ENCODE results near the gene ZNF33B.
A peak's percentile ranks its signal among the peaks of the same experiment; 100 is the strongest.
"Not testable (repeated sequence)": the region's sequence is repeated elsewhere in the genome, so short reads cannot be mapped to it uniquely, and the experiment has no call there.

The ZNF33B gene

DNA sequence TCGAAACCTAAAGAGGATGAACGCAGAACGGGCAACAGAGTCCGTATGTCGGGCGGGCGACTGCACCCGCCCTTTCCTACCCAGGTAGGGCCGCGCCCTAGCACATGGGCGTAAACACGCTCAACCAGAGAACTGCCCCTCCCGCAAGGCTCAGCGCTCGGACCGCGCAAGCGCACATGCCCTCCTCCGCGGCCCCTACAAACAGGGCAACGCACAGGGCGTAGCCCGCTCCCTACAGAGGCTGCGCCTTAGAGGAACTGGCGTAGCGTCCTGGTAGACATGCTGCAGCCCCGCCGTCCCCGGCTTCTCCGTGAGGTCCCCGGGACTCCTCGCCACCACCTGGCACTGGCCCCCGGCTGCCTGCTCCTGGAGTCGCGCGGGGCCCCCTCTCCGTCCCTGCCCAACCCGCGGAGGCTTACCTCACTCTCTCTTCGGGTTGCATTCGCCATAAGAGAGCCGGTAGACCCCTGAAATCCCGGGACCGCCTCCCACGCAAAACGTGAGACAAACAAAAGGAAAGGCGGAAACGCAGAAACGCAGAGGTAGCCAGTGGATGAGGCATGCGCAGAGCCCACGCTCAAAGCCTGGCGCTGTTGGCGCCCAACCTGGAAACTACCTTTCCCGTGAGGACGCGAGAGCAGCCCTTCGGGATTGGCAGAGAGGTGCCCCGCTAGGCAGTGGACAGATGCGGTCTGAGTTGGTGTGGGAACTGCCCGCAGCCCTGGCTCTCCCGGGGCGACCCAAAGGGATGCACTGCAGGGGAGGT is at the start of gene ZNF33B:
Gene ZNF33B (minus strand): TSS at position 516 of the 766 bp plus-strand sequence. CDS start 1,642 bp downstream, outside the sequence.
- TF ChIP-seq JUND (IDR thresholded peaks at IDR 0.05; ENCODE audit: low read depth): no peak
- in situ Hi-C loops (cut with HindIII; ENCODE audit: low pct_unique_long_range_greater_than_20kb, low sequenced_read_pairs): no loop called here

DNA sequence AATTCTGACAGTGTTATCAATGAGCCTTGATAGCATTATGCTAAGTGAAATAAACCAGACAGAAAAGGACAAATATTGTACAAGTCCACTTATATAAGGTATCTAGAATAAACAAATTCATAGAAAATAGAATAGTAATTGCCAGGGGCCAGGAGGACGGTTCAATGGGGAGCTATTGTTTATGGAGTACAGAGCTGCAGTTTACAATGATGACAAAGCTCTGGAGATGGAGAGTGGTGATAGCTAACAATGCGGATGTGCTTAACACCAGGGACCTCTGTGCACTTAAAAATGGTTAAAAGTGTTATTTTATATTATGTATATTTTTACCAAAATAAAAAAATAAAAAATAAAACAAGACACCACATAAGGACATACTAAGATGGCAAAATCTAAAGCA is 46.1 kb upstream of the ZNF33B start:
- no peak for TF ChIP-seq JUND (IDR thresholded peaks at IDR 0.05; ENCODE audit: low read depth)
- in situ Hi-C loops (cut with HindIII; ENCODE audit: low pct_unique_long_range_greater_than_20kb, low sequenced_read_pairs): no loop called here
- no peak for DNase-seq (ENCODE audit: low read depth in 1 of 2, low spot score in 1 of 2)

More for the DNA sequence above, at the start of gene ZNF33B:
- DNase-seq (ENCODE audit: low read depth in 1 of 2, low spot score in 1 of 2): peak; percentile 89 to 98

DNA sequence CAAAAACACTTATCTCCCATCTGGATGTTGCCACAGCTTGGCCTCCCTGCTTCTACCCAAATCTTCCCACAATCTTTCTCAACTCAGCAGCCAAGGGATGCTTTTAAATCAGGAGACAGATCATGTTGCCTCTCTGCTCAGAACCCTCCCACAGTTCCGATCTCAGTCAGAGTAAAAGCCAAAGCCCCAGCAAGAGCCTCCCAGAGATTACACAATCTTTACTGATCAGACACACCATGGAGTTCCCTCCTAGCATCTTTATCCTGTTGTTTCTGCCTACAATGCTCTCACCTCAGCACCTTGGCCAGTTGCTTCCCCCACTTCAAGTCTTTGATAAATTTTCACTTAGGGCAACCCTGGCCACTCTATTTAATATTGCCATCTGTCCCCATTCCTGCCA is 41.9 kb upstream of the ZNF33B start:
- DNase-seq (ENCODE audit: low read depth in 1 of 2, low spot score in 1 of 2): no peak
- in situ Hi-C loops (cut with HindIII; ENCODE audit: low pct_unique_long_range_greater_than_20kb, low sequenced_read_pairs): no loop called here

DNA sequence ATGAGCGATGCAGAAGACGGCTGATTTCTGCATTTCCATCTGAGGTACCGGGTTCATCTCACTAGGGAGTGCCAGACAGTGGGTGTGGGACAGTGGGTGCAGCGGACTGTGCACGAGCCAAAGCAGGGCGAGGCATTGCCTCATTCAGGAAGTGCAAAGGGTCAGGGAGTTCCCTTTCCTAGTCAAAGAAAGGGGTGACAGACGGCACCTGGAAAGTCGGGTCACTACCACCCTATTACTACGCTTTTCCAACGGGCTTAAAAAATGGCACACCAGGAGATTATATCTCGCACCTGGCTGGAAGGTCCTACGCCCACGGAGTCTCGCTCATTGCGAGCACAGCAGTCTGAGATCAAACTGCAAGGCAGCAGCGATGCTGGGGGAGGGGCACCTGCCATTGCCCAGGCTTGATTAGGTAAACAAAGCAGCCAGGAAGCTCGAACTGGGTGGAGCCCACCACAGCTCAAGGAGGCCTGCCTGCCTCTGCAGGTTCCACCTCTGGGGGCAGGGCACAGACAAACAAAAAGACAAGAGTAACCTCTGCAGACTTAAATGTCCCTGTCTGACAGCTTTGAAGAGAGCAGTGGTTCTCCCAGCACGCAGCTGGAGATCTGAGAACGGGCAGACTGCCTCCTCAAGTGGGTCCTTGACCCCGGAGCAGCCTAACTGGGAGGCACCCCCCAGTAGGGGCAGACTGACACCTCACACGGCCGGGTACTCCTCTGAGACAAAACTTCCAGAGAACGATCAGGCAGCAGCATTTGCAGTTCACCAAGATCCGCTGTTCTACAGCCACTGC is 27.0 kb upstream of the ZNF33B start:
- DNase-seq (ENCODE audit: low read depth in 1 of 2, low spot score in 1 of 2); in situ Hi-C loops (cut with HindIII; ENCODE audit: low pct_unique_long_range_greater_than_20kb, low sequenced_read_pairs): not testable (repeated sequence)

More for the DNA sequence above, 41.9 kb upstream of the ZNF33B start:
- no peak for TF ChIP-seq JUND (IDR thresholded peaks at IDR 0.05; ENCODE audit: low read depth)

DNA sequence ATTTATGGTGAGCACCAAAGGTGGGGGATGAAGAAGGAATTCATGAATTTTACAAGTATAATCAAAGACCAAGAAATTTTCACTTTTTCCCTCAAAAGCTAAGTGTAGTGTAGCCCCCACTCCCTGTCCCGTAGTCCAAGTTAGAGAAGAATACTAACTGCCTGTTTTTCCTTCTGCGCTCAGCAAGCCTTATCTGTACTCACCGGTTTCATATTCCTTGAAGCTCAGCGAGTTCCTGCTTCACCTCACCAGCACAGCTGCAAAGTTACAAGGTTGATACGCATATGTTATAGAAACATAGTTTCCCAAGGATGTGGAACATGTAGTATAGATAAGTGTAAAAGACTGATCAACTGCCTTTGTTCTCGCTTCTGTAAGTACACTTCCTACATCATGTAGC is 16.0 kb upstream of the ZNF33B start:
- in situ Hi-C loops (cut with HindIII; ENCODE audit: low pct_unique_long_range_greater_than_20kb, low sequenced_read_pairs): no loop called here
- TF ChIP-seq JUND (IDR thresholded peaks at IDR 0.05; ENCODE audit: low read depth): no peak
- DNase-seq (ENCODE audit: low read depth in 1 of 2, low spot score in 1 of 2): no peak

DNA sequence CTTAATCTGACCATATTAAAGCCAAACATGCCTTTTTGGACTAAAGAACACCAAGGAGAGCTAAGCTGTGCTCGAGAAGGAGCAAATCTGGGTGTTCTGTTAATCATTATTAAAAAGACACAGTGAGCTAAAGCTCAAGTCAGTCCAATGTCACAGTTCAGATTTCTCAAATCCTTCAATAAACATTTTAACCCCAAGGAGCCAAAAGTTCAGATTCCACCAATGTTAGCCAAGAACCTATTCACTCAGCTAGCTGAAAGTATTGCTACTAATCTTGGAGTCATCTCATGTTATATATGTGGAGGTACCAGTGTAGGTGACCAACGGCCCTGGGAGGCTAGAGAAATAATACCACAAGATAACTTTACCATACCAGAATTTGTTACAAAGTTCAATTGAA is 14.5 kb upstream of the ZNF33B start:
- in situ Hi-C loops (cut with HindIII; ENCODE audit: low pct_unique_long_range_greater_than_20kb, low sequenced_read_pairs): no loop called here
- TF ChIP-seq JUND (IDR thresholded peaks at IDR 0.05; ENCODE audit: low read depth): no peak

DNA sequence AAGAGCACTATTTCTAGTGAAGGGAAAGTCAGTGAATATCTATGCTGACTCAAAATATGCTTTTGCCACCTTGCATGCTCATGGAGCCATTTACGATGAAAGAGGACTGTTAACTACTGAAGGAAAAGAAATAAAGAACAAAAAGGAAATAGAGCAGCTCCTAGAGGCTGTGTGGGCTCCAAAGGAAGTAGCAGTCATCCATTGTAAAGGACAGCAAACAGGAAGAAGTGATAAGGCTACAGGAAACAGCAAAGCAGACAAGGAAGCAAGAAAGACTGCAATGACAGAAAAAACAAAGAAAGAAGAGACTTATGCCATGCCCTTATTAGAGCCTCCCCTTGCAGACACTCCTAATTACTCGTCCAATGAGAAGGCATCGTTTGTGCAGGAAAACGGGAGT is 12.0 kb upstream of the ZNF33B start:
- no peak for TF ChIP-seq JUND (IDR thresholded peaks at IDR 0.05; ENCODE audit: low read depth)
- in situ Hi-C loops (cut with HindIII; ENCODE audit: low pct_unique_long_range_greater_than_20kb, low sequenced_read_pairs): no loop called here
- no peak for DNase-seq (ENCODE audit: low read depth in 1 of 2, low spot score in 1 of 2)

More for the DNA sequence above, 14.5 kb upstream of the ZNF33B start:
- DNase-seq (ENCODE audit: low read depth in 1 of 2, low spot score in 1 of 2): no peak

DNA sequence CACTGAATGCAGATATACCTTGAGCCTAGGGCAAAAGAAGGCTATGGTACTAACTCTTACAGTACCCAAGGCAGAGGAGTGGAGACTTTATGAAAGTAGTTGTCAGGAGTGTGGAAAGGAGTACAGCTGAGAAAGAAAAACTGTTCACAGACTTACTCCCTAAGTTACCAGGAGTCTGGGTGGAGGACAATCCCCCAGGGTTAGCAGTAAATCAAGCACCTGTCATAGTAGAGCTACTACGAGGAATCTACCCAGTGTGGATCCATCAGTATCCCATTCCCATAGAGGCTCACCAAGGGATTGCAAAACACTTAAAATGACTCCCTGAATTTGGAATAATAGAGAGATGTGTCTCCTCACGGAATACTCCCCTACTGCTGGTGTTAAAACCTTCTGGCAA is 10.1 kb upstream of the ZNF33B start:
- DNase-seq (ENCODE audit: low read depth in 1 of 2, low spot score in 1 of 2): no peak
- in situ Hi-C loops (cut with HindIII; ENCODE audit: low pct_unique_long_range_greater_than_20kb, low sequenced_read_pairs): no loop called here
- TF ChIP-seq JUND (IDR thresholded peaks at IDR 0.05; ENCODE audit: low read depth): no peak

DNA sequence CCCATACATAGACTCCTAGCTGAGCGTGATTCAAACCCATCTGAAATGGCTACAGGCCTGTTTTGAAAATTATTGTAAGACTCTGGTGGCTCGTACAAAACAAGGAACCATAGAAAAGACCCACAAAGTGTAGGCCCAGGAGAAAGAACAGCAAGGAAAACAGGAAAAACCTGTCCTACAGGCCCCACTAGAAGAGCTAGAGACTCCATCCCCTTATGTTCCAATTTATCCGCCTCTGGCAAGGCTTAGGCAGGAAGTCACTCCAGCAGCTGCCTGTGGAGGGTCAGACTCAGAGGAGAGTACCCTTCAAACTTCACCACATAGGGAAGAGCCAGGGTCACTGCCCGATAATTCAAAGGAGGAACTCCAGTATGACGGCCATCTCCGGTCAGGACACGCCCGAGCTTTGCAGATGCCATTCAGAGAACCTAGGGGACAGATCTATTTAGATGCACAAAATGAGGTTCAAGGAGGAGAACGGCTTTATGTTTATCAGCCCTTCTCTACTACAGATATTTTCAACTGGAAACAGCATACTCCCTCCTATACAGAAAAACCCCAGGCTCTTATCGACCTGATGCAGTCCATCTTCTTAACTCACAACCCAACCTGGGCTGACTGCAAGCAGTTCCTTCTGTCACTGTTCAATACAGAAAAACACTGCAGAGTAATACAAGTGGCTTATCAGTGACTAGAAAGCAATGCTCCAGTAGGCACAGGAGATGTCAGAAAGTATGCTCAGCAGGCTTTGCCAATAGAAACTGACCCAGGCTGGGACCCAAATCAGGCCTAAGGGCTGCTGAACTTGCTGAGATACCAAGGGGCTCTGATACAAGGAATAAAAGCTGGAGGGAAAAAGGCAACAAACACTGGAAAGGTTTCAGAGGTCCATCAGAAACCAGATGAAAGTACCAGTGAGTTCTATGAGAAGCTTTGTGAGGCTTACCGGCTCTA is 8.6 kb upstream of the ZNF33B start:
- peak in 1 of 2 experiments; percentile 75 for DNase-seq (ENCODE audit: low read depth in 1 of 2, low spot score in 1 of 2)
- TF ChIP-seq JUND (IDR thresholded peaks at IDR 0.05; ENCODE audit: low read depth): no peak
- in situ Hi-C loops (cut with HindIII; ENCODE audit: low pct_unique_long_range_greater_than_20kb, low sequenced_read_pairs): no loop called here

DNA sequence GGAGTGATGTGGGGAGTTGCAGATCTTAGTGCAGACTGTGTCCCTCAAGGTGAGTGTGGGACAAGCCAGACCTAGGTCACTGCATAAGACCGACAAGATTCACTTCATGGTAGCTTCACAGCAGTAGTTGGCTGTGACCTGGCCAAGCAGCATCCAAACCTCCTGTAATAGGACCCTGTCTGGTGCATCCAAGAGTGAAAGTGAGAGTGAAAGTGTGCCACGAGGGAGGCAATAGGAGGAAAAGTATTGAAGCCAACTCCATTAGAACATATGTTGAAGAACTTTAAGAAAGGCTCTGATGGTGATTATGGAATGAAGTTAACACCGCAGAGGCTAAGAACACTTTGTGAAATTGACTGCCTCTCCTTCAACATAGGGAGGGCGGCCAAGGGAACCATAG is 7.8 kb upstream of the ZNF33B start:
- in situ Hi-C loops (cut with HindIII; ENCODE audit: low pct_unique_long_range_greater_than_20kb, low sequenced_read_pairs): no loop called here
- DNase-seq (ENCODE audit: low read depth in 1 of 2, low spot score in 1 of 2): no peak
- no peak for TF ChIP-seq JUND (IDR thresholded peaks at IDR 0.05; ENCODE audit: low read depth)

DNA sequence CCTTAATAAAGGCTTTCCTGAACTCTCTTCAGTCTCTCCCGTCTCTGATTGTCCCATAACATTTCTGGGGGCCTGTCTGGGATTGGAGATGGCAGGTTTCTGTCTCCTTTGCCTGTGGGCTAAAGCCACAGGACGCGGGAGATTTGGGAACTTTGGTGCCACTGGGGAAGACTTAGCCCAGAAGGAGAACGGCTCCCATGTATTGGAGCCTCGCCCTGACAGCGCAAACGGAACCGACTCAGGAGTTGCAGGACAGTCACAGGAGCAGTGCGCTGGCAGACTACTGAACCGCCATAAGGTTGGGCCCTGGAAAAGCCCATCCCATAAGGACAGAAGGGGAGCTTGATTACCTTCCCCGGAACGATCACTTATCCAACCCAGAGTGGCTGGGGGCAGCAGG is 7.1 kb upstream of the ZNF33B start:
- TF ChIP-seq JUND (IDR thresholded peaks at IDR 0.05; ENCODE audit: low read depth): no peak
- no peak for DNase-seq (ENCODE audit: low read depth in 1 of 2, low spot score in 1 of 2)
- in situ Hi-C loops (cut with HindIII; ENCODE audit: low pct_unique_long_range_greater_than_20kb, low sequenced_read_pairs): no loop called here

DNA sequence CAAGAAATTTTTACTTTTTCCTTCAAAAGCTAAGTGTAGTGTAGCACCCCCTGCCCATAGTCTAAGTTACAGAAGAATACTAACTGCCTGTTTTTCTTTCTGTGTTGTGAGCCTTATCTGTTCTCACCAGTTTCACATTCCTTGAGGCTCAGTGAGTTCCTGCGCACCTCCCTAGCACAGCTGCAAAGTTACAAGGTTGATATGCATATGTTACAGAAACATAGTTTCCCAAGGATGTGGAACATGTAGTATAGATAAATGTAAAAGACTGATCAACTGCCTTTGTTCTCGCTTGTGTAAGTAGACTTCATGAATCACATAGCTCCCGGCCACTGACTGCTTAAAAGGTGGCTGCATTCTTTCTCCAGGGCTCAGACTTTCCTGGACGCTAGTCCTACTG is 6.7 kb upstream of the ZNF33B start:
- TF ChIP-seq JUND (IDR thresholded peaks at IDR 0.05; ENCODE audit: low read depth): no peak
- DNase-seq (ENCODE audit: low read depth in 1 of 2, low spot score in 1 of 2): no peak
- in situ Hi-C loops (cut with HindIII; ENCODE audit: low pct_unique_long_range_greater_than_20kb, low sequenced_read_pairs): no loop called here
